GM03348 (cell line): ENCODE measurements around the gene TBX15.
A peak's percentile ranks its signal among the peaks of the same experiment; 100 is the strongest.

ENCODE experiments used
- DNase-seq: peaks from one replicate; pipeline ENCODE4 v3.0.0; 2012; ENCODE audit warnings: low spot score

TBX15 gene

GRCh38 chr1:118984722-118985639 is 3.2 kb downstream of the TBX15 start:
- DNase-seq, result peak; percentile 66

GRCh38 chr1:118984086-118984721 is 3.9 kb downstream of the TBX15 start:
- peak; percentile 82 for DNase-seq

DNA sequence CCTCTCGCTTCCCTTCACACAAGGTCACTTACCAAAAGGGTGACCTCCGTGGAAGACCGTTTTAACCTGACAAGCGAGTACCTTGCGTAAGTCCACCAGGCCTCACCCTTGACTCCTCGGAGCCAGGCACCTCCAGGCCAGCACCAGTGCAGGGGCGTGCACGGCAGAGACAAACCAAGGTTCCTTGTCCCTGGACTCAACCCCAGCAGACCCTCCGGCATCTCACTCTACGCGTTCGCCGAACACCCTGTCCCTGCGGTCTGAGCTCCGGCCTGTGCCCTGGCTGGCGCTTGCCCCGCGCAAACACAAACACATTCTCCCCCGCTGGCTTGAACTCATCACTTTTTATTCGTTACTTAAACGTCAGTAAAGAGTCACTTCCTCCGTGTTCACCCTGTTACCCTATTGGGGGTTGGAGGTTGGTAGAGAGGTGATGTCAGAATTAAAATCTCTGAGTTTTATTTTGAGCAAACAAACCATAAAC is 4.5 kb downstream of the TBX15 start:
- DNase-seq, result no peak

GRCh38 chr1:118982821-118983557 is 5.2 kb downstream of the TBX15 start:
- DNase-seq, result no peak

DNA sequence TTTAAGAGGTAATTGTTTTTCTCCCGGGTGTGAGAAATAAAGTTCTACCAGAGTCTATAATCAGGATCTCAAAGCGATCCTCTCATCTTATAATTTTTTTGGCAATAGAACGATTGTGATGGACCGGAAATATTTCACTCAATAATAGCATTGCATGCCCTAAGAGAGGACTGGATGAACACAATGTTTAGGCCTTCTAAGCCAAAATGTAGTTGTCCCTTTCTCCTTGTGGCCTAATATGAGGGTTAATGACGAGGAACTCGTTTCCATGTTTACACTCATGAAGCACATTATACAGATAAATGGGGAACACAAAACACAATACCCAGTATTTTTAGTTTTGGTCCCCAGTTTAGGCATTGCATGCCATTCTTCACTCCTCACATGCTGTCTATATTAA is 5.9 kb downstream of the TBX15 start:
- no peak for DNase-seq

DNA sequence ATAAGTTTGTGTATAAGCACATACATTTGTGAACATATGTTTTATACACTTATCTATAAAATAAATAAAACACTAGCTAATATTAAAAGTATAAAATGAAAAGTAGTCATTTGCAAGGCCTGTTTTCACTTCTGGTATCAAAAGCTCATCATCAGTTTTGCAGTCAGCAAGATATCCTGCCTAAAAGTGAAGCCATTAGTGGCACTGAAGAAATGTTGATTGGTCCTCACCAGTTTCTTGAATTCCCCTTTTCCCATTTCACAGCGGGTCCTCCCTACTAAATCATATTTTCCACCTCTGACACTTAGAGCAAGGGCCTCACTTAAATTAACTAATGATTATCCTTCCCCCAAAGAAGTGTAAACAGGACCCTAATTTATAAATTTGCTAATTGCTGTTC is 6.7 kb downstream of the TBX15 start:
- no peak for DNase-seq

GRCh38 chr1:118979754-118980575 is 8.2 kb downstream of the TBX15 start:
- no peak for DNase-seq

DNA sequence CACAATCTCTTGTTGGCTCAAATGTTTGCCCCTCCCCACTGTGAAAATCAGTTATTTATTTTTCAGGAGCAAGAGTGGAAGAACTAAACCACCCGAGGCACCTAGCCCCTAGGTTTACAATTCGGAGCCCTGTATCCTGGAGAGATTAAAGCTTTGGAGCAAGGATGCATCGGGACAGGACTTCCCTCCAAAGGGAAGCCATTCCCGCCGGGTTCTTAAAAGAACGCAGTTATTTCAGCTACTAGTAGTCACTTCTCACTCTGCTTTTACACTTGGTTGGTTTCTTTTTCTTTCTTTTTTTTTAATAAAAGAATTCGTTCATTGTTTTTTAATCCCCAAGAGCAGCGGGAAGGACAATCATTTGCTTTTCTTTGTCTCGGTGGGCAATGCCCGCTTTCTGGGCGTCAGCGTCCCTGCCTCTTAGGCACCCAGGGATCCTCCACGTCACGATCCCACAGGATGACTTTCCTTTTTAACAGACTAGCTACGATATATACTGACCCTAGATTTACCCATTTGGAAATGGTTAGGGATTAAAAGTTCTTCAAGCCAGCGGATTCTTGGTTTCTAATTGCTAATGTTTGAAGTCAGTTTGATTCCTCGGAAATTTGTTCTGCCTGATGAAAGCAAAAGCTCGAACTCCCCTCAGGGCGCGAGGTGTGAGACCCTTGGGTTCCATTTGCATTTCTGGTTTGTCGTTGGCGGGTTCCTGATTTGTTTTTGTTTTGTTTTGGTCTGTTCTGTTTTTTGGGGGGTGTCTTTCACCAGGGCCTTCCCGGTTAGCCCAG is 9.0 kb downstream of the TBX15 start:
- no peak for DNase-seq

DNA sequence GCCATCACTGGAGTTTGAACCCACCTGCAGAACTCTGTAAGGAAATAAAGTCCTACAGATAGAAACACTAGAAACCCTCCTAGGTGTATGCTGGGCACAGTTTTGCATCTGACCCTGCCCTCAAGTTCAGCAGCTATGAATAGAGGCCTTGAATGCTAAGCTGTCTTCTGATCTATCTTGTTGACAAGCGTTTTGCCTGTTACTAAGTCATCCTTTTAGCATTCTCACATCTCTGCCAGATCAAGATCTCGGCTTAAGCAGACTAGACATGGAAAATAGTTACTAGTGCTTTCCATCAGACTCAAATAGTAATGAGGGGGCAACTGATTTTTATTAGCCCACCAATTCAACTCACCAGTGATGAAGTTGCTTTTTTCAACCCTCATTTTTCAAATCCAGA is 10.5 kb downstream of the TBX15 start:
- DNase-seq, result no peak

DNA sequence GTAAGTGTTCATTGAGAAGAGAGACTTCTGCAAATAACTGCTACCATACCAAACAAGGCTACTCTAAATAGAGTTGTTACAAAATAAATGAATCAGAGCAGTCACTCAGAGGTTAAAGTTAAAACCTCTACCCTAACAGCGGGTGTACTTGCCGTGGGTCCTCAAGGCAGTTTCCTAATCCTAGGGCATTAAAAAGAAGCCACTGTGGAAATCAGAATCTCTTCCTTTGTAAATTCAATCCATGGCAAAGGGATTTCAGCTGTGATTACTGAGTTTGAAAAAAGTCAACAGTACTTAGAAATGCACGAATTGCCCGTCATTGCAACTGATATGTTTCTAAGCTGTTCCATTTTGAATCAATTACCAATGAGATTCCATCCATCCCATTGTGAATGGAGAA is 13.5 kb downstream of the TBX15 start:
- no peak for DNase-seq

- DNase-seq, result peak; percentile 80
These were observed 14.5 kb downstream of the TBX15 start for GRCh38 chr1:118973531-118974137.

GRCh38 chr1:118973032-118973431 is 15.1 kb downstream of the TBX15 start:
- no peak for DNase-seq

DNA sequence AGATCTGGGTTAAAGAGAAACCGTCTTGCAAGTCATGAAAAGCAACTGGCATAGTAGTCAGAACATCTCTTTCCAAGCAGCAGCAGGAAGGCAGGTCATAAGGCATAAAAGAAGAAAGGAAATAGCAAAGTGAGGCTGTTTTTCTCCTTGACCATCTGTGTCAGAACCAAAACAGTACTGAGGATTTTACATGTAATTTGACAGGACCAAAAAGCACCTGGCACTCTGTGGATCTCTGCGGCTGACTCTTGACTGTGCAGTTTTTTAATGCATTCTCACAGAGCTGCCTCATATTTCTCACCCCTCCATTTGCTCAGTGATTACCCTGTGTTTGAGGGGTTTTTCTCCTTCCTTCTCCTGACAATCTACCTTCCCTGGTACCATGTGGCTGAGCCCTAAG is 17.7 kb downstream of the TBX15 start:
- no peak for DNase-seq

GRCh38 chr1:118963456-118964430 is 24.4 kb downstream of the TBX15 start:
- DNase-seq, result peak; percentile 66

DNA sequence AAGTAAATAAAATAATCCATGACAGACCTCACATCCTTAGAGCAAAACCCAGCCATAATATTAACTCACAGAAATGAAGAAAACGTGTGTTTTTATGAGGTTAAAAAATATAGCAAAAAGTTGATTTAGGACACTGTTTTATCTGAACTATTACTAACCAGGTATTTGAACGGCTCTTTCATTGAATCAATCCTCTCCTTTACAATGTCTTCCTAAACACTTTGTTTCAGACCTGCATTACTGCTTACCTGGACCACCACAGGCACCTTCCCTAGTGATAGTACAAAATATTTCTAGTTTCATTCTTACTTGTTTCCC is 25.0 kb downstream of the TBX15 start:
- no peak for DNase-seq

- DNase-seq, result no peak
These were observed 27.0 kb downstream of the TBX15 start for GRCh38 chr1:118961156-118961555.

DNA sequence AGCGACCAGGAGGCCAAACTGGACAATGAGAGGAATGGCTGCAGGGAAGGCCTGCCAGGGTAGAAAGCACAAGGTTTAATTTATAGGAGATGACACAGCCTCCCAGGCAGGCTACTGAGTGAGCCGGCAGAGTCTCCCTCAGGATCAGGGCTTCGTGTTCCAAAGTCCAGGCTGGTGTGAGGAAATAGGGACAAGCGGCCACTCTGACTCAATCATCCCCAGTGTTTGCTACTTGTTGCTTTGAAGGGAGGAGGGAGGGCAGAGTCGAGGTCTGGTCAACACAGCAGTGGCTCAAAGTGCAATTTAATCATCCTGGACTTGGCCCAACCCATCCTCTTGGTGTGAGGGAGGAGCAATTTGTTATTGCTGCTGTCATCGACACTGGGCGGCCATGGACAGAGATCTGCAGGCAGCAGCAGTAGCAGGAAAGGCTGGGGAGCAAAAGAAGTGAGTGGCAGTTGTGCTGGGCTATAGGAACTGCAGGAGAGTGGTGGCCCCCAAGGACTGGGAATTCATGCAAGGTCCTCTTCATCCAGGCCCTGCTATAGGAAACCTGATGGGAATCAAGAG is 27.5 kb downstream of the TBX15 start:
- DNase-seq, result peak; percentile 71

- no peak for DNase-seq
These were observed 28.0 kb downstream of the TBX15 start for GRCh38 chr1:118960026-118960561.
